ENCODE measurements around the gene RABGAP1L. TPM values are rescaled to one million over a fixed set of nuclear protein-coding genes. Genes with fewer than 3 reads are reported as not detected.

RABGAP1L gene
- total RNA-seq, 2 donors from 2014 or later = 148 to 174 TPM

DNA sequence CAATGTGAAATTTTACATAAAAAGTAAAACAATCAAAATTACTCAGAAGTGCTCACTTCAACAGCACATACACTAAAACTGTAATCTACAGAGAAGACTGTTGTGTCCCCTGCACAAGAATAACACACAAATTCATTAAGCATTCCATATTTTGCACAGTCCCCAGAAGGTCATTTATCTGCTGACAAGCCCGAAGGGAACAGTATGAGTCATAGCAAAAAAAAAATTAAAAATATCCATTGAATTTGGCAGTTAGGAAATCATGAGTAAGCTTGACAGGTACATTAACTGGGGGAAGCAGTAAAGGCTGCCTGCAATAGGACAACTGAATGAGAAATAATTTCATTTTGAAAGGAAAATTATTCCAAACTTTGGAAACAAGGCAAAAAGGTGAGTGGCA lies 837.2 kb downstream of the RABGAP1L start:
- TF ChIP-seq, protein P1, sequence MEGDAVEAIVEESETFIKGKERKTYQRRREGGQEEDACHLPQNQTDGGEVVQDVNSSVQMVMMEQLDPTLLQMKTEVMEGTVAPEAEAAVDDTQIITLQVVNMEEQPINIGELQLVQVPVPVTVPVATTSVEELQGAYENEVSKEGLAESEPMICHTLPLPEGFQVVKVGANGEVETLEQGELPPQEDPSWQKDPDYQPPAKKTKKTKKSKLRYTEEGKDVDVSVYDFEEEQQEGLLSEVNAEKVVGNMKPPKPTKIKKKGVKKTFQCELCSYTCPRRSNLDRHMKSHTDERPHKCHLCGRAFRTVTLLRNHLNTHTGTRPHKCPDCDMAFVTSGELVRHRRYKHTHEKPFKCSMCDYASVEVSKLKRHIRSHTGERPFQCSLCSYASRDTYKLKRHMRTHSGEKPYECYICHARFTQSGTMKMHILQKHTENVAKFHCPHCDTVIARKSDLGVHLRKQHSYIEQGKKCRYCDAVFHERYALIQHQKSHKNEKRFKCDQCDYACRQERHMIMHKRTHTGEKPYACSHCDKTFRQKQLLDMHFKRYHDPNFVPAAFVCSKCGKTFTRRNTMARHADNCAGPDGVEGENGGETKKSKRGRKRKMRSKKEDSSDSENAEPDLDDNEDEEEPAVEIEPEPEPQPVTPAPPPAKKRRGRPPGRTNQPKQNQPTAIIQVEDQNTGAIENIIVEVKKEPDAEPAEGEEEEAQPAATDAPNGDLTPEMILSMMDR (IDR thresholded peaks at IDR 0.05) = no peak
- no peaks in the 10 kb centered on the region for H3K36me3 ChIP-seq
- no peak overlapping the region for H3K27ac ChIP-seq
- H3K9me3 ChIP-seq = no peaks in the 10 kb centered on the region
- no peak overlapping the region for H3K4me3 ChIP-seq
- no peaks in the 10 kb centered on the region for H3K27me3 ChIP-seq
- peaks cover 0 to 11% of the 10 kb centered on the region in 2 donors for H3K4me1 ChIP-seq
- no peak for DNase-seq (ENCODE audit: low spot score)

DNA sequence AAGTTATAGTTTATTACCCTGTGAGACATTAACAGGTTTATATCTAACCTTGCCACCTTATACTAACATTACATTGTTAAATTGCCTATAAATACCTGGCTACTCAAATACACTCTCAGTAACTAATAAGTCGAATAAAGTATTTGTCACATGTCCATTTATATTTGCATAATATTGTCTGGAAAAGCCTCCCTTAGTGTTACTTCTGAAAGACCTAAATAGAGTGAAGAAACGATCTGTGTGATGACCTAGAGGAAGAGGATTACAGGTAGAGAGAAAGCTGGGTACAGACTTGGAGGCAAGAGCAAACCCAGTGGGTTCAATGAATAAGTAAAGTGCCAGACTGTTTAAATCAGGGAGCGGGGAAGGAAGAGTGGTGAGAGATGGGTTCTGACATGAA lies 837.7 kb downstream of the RABGAP1L start:
- no peaks in the 10 kb centered on the region for H3K27me3 ChIP-seq
- no peak overlapping the region for H3K27ac ChIP-seq
- no peaks in the 10 kb centered on the region for H3K36me3 ChIP-seq
- peaks cover 0 to 15% of the 10 kb centered on the region in 2 donors for H3K4me1 ChIP-seq
- no peak overlapping the region for H3K4me3 ChIP-seq
- no peaks in the 10 kb centered on the region for H3K9me3 ChIP-seq
- no peak for DNase-seq (ENCODE audit: low spot score)
- TF ChIP-seq, protein P1 (IDR thresholded peaks at IDR 0.05) = no peak

DNA sequence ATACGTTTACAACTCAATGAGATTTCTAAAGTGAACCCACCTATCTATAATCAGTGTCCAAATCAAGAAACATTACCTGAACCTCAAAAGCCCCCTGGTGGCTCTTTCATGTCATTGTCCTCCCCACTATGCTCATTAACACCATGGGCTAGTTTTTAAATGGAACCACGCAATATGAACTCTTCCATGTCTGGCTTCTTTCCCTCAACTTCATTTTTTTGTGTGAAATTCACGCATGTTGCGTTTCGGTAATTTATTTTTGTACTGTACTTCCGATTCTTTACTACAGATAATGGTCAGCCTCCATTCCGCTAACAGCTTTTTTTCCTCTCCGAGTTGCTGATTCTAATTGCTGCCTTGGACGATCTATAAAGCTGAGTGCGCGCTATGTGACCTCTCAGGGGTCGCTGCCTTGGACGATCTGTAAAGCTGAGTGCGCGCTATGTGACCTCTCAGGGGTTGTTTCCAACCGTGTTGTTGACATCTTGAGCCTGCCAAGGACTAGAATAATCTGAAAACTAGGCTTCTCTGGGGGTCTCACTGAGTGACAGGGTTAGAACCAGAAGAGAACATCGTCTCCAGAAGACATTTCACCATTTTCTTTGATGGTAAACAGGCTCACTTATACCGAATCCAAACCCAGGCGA lies 839.4 kb downstream of the RABGAP1L start:
- Histone ChIP-seq H3K27me3 (no peaks in the 10 kb centered on the region), H3K36me3 (no peaks in the 10 kb centered on the region), H3K27ac (peak overlapping the region; percentile 94 to 96), H3K9me3 (no peaks in the 10 kb centered on the region), H3K4me3 (peak overlapping the region; percentile 82 to 85), H3K4me1 (peaks cover 0 to 26% of the 10 kb centered on the region in 2 donors)
- no peak for DNase-seq (ENCODE audit: low spot score)
- TF ChIP-seq, protein P1 (IDR thresholded peaks at IDR 0.05) = peak; percentile 76 to 81

DNA sequence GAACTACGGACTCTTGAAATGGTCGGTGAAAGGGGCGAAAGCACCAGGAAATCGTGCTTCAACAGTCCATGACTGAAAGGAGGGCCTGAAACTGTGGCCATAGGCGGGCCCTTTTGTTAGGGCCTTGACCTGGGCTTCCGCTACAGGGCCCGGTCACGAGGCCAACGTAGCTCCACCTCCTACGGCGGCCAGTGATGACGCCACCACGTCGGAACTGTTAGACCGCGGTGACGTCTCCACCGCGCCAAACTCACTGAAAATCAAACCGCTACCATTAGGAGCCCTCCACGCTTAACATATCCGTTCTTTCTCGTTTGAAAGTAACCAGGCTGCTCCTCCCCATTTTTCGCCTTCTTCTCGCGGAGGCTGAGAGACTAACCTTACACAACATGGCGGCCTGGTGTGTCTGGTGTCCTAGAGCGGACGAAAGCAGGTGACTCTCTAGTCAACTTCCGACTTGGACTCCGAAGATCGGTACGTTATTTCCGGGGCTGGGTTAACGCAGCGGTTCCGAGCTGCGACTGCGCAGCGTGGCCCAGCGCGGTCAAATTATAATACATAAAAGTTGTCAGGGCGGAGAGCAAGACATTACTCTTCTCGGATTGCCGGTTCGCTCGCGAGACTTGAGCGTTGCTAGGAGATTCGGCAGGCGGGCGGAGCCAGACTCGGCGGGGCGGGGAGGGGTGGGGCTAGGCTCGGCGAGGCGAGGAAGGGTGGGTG lies 840.1 kb downstream of the RABGAP1L start:
- H3K9me3 ChIP-seq = no peaks in the 10 kb centered on the region
- peak; percentile 99 for DNase-seq (ENCODE audit: low spot score)
- peak overlapping the region; percentile 94 to 96 for H3K27ac ChIP-seq
- H3K4me3 ChIP-seq = peak overlapping the region; percentile 82 to 85
- TF ChIP-seq, protein P1 (IDR thresholded peaks at IDR 0.05) = no peak
- H3K4me1 ChIP-seq = peaks cover 0 to 26% of the 10 kb centered on the region in 2 donors
- H3K27me3 ChIP-seq = no peaks in the 10 kb centered on the region
- H3K36me3 ChIP-seq = no peaks in the 10 kb centered on the region

DNA sequence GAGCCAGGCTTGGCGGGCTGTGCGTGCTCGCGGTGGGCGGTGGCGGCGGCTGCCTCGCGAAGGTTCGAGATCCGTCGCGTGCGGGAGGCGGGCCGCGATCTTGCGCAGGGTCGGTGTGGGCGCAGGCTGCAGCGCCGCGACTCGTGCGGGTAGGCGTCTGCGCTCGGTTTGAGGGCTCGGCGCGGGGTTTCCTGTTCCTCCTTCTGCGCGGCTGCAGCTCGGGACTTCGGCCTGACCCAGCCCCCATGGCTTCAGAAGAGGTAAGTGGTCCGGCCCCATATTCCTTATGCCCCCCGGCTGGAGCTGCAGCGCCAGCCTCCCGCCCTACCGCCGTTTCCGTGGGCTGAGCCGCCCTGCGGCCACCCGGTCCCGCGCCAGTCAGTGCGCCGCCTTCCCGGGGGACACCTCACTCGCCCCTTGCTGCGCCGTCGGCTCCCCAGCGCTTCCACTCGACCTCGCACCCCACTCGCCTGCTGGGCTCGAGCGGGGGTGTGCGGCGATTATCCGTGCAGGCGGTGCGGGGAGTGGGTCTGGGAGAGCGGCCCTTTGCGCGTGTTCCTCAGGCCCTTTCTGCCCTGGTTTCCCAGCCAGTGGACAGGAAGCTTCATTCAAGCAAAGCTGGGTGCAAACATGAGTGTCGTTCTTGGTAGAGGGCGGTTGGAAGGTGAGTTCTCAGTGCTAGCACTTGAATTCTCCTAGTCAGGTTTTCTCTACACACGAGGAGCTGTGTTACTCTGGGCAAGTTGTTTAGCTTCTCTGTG lies 840.8 kb downstream of the RABGAP1L start, which contains the start of gene CACYBP:
TSS of gene CACYBP (plus strand) at position 12 of the 761 bp plus-strand sequence. CDS start at position 246, 234 bp downstream.
- H3K27me3 ChIP-seq = no peaks in the 10 kb centered on the region
- H3K4me3 ChIP-seq = peak within 1 kb of the TSS; percentile 82 to 85
- DNase-seq (ENCODE audit: low spot score) = no peak
- TF ChIP-seq, protein P1 (IDR thresholded peaks at IDR 0.05) = peak in 1 of 2 donors; percentile 23
- H3K36me3 ChIP-seq = no peaks in the 10 kb centered on the region
- no peaks in the 10 kb centered on the region for H3K9me3 ChIP-seq
- peak within 1 kb of the TSS; percentile 94 to 96 for H3K27ac ChIP-seq
- peaks cover 0 to 26% of the 10 kb centered on the region in 2 donors for H3K4me1 ChIP-seq
